ENCODE data around the gene TSPAN5. TPM values are rescaled to one million over a fixed set of nuclear protein-coding genes. Genes with fewer than 3 reads are reported as not detected.

The TSPAN5 gene
- total and polyA plus RNA-seq, 8 donors, result 1.6 to 90.2 (median 8.5) TPM

DNA sequence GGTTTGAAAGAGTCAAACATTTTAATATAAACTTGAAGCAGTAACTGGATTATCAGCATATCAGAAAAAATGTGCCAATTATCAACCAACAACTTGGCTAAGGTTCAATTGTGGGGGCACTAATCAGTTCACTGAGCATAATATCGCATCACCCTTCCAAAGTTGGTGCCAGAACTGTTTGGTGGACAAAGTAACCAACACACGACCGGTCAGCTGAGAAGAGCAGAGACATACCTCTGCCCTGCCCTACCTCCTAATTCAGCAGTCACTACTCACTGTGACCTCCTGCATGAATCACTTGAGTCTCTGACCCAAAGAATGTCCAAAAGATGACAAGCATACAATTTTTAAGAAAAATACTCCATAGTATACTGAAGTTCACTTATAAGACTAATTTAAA, 53.2 kb downstream of the TSPAN5 start:
- no peaks in the 10 kb centered on the region for H3K27me3 ChIP-seq
- intact Hi-C loops (cut with DNase I; ENCODE audit: low total_unique reads), result no loop called here
- H3K4me3 ChIP-seq, result no peak overlapping the region
- peaks cover 0 to 3% (median 0%) of the 10 kb centered on the region in 4 donors for H3K9me3 ChIP-seq
- DNase-seq, result no peak
- H3K27ac ChIP-seq, result no peak overlapping the region
- no peaks in the 10 kb centered on the region for H3K36me3 ChIP-seq
- no peak for TF ChIP-seq EP300 (IDR thresholded peaks at IDR 0.05)
- TF ChIP-seq POLR2AphosphoS5 (IDR thresholded peaks at IDR 0.05), result no peak
- TF ChIP-seq POLR2A (IDR thresholded peaks at IDR 0.05), result no peak
- TF ChIP-seq CTCF (IDR thresholded peaks at IDR 0.05), result no peak
- H3K4me1 ChIP-seq, result peaks cover 0 to 29% (median 6%) of the 10 kb centered on the region in 4 donors
- WGBS, 5 donors, result 36 to 60% (median 46%) methylated on average over 3 of the region's 3 CpGs

DNA sequence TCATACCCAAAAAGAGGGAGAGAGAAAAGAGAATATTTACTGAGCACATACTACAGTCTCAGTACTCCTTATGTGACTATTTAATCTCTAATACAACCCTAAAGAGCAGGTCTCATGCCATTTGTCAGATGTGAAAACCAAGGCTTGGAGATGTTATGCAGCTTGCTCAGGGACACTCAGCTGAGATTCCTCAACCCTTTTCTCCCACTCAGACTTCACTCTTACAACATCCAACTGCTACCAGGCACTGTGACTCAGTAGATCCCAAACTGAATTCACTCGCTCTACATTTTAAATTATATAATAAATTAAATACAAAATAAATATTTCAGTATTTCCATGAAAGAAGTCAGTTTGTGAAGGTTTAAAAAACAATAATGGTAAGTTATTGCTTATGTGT, 53.7 kb downstream of the TSPAN5 start:
- Histone ChIP-seq H3K4me1 (peaks cover 0 to 27% (median 6%) of the 10 kb centered on the region in 4 donors), H3K27me3 (no peaks in the 10 kb centered on the region), H3K36me3 (no peaks in the 10 kb centered on the region), H3K27ac (no peak overlapping the region), H3K9me3 (peaks cover 0 to 3% (median 0%) of the 10 kb centered on the region in 4 donors), H3K4me3 (no peak overlapping the region)
- intact Hi-C loops (cut with DNase I; ENCODE audit: low total_unique reads), result no loop called here
- 93 to 100% (median 98%) methylated on average over 1 of the region's 1 CpG for WGBS, 5 donors
- no peak for TF ChIP-seq POLR2A (IDR thresholded peaks at IDR 0.05)
- TF ChIP-seq POLR2AphosphoS5 (IDR thresholded peaks at IDR 0.05), result no peak
- TF ChIP-seq CTCF (IDR thresholded peaks at IDR 0.05), result no peak
- TF ChIP-seq EP300 (IDR thresholded peaks at IDR 0.05), result no peak
- DNase-seq, result no peak

DNA sequence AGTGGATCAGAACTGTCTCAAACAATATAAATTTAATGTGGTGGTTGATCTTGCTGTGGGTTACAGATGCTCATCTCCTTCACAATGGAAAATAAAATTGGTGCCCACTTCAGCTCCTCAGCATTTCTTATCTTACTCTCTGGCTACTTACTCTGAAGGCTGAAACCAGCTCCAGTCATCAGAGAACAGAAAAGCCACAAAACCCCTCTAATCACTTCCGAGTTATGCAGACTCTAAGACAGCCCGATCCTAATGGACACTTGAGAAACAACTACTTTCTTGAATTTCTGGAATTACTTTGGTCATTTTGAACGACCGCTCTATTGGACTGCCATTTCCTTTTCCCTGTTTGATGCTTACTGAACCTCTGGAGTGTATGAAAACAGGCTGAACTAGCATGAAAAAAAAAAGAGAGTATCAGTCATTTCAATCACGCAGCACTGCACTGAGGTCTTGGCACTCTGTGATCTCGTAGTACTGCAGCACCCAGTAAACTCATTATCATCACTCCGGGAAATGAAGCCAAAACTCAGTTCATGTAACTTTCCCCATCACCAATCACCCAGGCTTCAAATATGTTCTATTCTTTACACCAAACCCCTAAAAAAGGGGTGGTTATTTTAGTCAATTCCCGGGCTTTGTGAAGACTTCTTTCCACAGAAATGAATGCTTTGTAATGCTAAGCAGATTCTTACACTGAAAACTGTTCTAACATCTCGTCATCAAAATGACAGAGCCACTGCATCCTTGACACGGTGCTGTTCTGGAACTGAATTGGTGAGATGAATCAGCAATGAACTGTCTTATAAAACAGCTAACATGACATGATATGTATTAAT, 54.5 kb downstream of the TSPAN5 start:
- Histone ChIP-seq H3K9me3 (peaks cover 0 to 6% (median 0%) of the 10 kb centered on the region in 4 donors), H3K36me3 (no peaks in the 10 kb centered on the region), H3K27me3 (no peaks in the 10 kb centered on the region), H3K4me1 (peaks cover 0 to 19% (median 6%) of the 10 kb centered on the region in 4 donors), H3K27ac (no peak overlapping the region), H3K4me3 (no peak overlapping the region)
- WGBS, 5 donors, result 68 to 81% (median 73%) methylated on average over 10 of the region's 10 CpGs
- intact Hi-C loops (cut with DNase I; ENCODE audit: low total_unique reads), result no loop called here
- no peak for DNase-seq
- TF ChIP-seq POLR2A (IDR thresholded peaks at IDR 0.05) (no peak), POLR2AphosphoS5 (IDR thresholded peaks at IDR 0.05) (no peak), CTCF (IDR thresholded peaks at IDR 0.05) (no peak), EP300 (IDR thresholded peaks at IDR 0.05) (no peak)

- no peak for TF ChIP-seq CTCF (IDR thresholded peaks at IDR 0.05)
- TF ChIP-seq EP300 (IDR thresholded peaks at IDR 0.05), result no peak
- no peak for TF ChIP-seq POLR2AphosphoS5 (IDR thresholded peaks at IDR 0.05)
- no peak for TF ChIP-seq POLR2A (IDR thresholded peaks at IDR 0.05)
- intact Hi-C loops (cut with DNase I; ENCODE audit: low total_unique reads), result no loop called here
- 68 to 85% (median 73%) methylated on average over 1 of the region's 1 CpG for WGBS, 5 donors
- Histone ChIP-seq H3K27me3 (no peaks in the 10 kb centered on the region), H3K27ac (no peak overlapping the region), H3K9me3 (peaks cover 0 to 6% (median 0%) of the 10 kb centered on the region in 4 donors), H3K36me3 (no peaks in the 10 kb centered on the region), H3K4me3 (no peak overlapping the region), H3K4me1 (peaks cover 0 to 19% (median 6%) of the 10 kb centered on the region in 4 donors)
- DNase-seq, result no peak
Observed at GRCh38 chr4:98602270-98602669, 56.1 kb downstream of the TSPAN5 start.

All from stomach (tissue), 9 donors.